Testis (tissue), 3 donors: Measurements from ENCODE around the gene CBX3. TPM values are rescaled to one million over a fixed set of nuclear protein-coding genes. Genes with fewer than 3 reads are reported as not detected.

Experiments
- DNase-seq: peaks from one replicate; pipeline ENCODE4 v3.0.0-alpha.2; 2019
- H3K27ac ChIP-seq, 2 donors: fragments of 200-600 bp; sonication (generic); one replicate each; pipeline ENCODE4 v1.5.1; 2019
- H3K27me3 ChIP-seq: fragments of 200-600 bp; sonication (generic); one replicate; pipeline ENCODE4 v1.5.1; 2019
- H3K36me3 ChIP-seq: fragments of 200-600 bp; sonication (generic); one replicate; pipeline ENCODE4 v1.5.1; 2017; ENCODE audit warnings: low read depth; ENCODE audit errors: missing control alignments
- H3K4me1 ChIP-seq: fragments of 200-600 bp; sonication (generic); one replicate; pipeline ENCODE4 v1.5.1; 2019
- H3K4me3 ChIP-seq, 2 donors: fragments of 200-600 bp; sonication (generic); one replicate each; pipeline ENCODE4 v1.5.1; 2017 to 2019
- H3K9me3 ChIP-seq: fragments of 200-600 bp; sonication (generic); one replicate; pipeline ENCODE4 v1.5.1; 2017
- POLR2A ChIP-seq: fragments of 450-650 bp; IDR thresholded peaks from one replicate; pipeline ENCODE4 v1.6.1; 2017; ENCODE audit warnings: antibody characterized with exemption, mild to moderate bottlenecking, moderate library complexity
- WGBS, 2 donors: methylation state at CpG; one replicate each; pipeline ENCODE4 v1.1.5; 2018; 5-methylcytosine and 5-hydroxymethylcytosine counted together
- intact Hi-C: fragments of 100-400 bp; cut with DNase I; formaldehyde crosslinking; loops from one replicate; pipeline ENCODE4 v1.15.1; 2023; ENCODE audit warnings: low total_unique reads
- polyA plus RNA-seq: library from polyadenylated mRNA; stranded (reverse); fragments of 350-450 nt; fragmentation: Illumina TruSeq; extraction: RNeasy Lipid Tissue Mini Kit (QIAGEN cat#74804); gene quantifications from one replicate; pipeline ENCODE4 v1.2.3, GENCODE V29; 2014; ENCODE audit warnings: low read depth, low replicate concordance; ENCODE audit not compliant: insufficient read depth
- total RNA-seq, 2 donors: library from RNA; depleted of rRNA; stranded (reverse); fragments of >200 nt; gene quantifications; one replicate each; pipeline ENCODE4 v1.2.3, GENCODE V29; 2016
- TF ChIP-seq, protein P1 (sequence below), 3 experiments: fragments of 450-650 bp in 2 of 3; fragments of 200-600 bp in 1 of 3; sonication (generic) in 1 of 3; IDR thresholded peaks; one replicate each; pipeline ENCODE4 v1.5.1; 2016 to 2019; ENCODE audit warnings: antibody characterized with exemption in 3 of 3, mild to moderate bottlenecking in 2 of 3, moderate library complexity in 1 of 3

CBX3 gene
- total and polyA plus RNA-seq, 3 donors from 2014 or later: 95.7 to 137 (median 116) TPM

DNA sequence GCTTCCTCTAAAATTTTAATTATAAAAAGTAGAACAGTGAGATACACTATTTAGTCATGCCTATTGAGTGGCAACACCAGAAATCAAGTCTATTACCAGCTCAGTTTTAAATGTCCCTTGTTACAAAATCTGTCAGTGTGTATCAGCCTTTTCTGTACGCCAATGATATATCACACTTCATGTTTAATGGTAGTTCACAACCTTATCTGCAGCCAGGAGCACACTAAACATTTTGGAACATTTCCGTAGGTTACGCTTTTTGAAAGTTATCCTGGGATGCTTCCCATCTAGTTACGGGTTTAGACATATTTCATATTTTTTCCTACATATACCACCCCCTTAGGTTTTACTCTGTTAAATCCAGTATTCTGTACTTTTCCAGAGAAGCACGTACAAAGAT, 6.4 kb upstream of the CBX3 start:
- TF ChIP-seq, protein P1, sequence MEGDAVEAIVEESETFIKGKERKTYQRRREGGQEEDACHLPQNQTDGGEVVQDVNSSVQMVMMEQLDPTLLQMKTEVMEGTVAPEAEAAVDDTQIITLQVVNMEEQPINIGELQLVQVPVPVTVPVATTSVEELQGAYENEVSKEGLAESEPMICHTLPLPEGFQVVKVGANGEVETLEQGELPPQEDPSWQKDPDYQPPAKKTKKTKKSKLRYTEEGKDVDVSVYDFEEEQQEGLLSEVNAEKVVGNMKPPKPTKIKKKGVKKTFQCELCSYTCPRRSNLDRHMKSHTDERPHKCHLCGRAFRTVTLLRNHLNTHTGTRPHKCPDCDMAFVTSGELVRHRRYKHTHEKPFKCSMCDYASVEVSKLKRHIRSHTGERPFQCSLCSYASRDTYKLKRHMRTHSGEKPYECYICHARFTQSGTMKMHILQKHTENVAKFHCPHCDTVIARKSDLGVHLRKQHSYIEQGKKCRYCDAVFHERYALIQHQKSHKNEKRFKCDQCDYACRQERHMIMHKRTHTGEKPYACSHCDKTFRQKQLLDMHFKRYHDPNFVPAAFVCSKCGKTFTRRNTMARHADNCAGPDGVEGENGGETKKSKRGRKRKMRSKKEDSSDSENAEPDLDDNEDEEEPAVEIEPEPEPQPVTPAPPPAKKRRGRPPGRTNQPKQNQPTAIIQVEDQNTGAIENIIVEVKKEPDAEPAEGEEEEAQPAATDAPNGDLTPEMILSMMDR (IDR thresholded peaks at IDR 0.05): no peak
- no peak for TF ChIP-seq POLR2A
- Histone ChIP-seq H3K27me3 (no peaks in the 10 kb centered on the region), H3K4me3 (no peak overlapping the region), H3K36me3 (no peaks in the 10 kb centered on the region), H3K9me3 (no peaks in the 10 kb centered on the region), H3K4me1 (peaks cover 20% of the 10 kb centered on the region), H3K27ac (no peak overlapping the region)
- intact Hi-C loops: no loop called here
- 68 to 74% methylated on average over 5 of the region's 5 CpGs for WGBS, 2 donors
- no peak for DNase-seq

DNA sequence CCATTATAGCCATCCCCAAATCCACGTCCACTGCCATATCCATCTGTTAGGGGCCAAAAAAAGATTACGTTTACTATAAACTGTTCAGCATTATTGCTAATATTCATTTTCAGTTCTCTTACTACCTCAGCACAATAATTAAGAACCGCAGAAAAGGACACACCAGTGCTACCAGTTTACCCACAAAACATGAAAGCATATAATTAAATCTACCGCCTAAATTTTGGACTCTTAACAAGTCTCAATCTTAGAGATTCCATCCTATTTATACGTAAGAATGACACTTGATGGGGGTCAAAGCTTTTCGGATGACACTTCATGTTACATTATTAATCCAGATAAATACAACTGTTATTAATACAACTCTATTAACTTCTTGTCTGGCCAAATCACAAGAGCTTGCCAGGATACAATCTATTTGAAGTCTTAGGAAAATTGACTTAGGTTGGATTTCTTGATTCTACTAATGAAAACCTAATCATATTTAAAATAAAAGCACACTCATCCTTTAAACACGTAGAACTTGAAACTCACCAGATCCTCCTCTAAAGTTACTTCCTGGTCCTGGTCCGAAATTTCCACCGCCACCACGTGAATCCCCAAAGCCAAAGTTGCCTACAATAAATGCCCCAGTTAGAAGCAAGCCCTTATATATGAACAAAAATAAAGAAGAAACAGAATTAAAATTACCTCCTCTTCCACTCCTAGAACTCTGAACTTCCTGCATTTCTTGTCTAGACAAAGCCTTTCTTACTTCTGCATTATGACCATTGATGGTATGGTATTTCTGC, 5.5 kb upstream of the CBX3 start:
- 58 to 61% methylated on average over 10 of the region's 10 CpGs for whole genome bisulfite sequencing, 2 donors
- H3K27ac ChIP-seq: peak overlapping the region in 1 of 2 donors; percentile 8
- no peaks in the 10 kb centered on the region for H3K27me3 ChIP-seq
- no peaks in the 10 kb centered on the region for H3K36me3 ChIP-seq
- H3K4me1 ChIP-seq: peaks cover 20% of the 10 kb centered on the region
- intact Hi-C loops: no loop called here
- no peaks in the 10 kb centered on the region for H3K9me3 ChIP-seq
- DNase-seq: no peak
- no peak overlapping the region for H3K4me3 ChIP-seq
- TF ChIP-seq POLR2A: no peak
- TF ChIP-seq, protein P1 (IDR thresholded peaks at IDR 0.05): no peak

DNA sequence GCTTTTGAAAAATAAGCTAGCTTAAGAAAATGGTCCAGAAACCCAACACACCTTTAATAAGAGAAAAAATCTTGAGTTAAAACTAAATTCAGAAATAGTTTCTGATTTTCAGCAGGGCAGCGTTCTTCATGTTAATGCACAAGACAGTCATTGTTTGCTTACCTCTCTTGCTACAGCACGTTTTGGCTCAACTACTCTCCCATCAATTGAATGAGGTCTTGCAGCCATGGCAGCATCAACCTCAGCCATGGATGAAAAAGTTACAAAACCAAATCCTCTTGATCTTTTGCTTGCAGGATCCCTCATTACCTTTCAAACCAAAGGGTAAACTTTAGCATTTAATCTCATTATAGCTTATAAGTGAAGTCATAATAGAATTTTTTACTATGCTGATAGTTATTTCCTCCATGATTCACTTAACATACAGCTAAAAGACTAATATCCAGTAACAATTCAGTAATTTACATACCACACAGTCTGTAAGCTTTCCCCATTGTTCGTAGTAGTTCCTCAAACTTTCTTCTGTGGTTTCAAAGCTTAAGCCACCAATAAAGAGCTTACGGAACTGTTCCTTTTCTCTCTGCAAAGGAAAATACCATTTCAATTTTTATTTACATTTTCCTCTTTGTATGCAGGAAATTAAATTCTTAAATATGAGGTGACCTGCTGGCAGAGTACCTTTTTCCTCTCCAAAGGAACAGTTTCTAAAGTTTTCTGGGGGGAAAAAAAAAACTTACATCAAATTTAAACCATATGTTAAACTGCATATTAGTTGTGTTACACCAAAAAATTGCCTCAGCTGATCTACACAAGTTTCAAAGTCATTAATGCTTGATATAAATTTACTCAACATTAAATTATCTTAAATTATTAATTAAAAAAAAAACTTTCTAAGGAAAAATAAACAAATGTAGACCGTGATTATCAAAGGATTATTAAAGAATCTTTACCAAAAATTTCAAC, 4.1 kb upstream of the CBX3 start:
- no peak for DNase-seq
- no peaks in the 10 kb centered on the region for H3K36me3 ChIP-seq
- no peaks in the 10 kb centered on the region for H3K27me3 ChIP-seq
- WGBS, 2 donors: 14 to 16% methylated on average over 5 of the region's 5 CpGs
- intact Hi-C loops: no loop called here
- no peaks in the 10 kb centered on the region for H3K9me3 ChIP-seq
- H3K27ac ChIP-seq: peak overlapping the region; percentile 100
- H3K4me3 ChIP-seq: peak overlapping the region; percentile 97 to 99
- no peak for TF ChIP-seq POLR2A
- TF ChIP-seq, protein P1 (IDR thresholded peaks at IDR 0.05): no peak
- peaks cover 20% of the 10 kb centered on the region for H3K4me1 ChIP-seq

DNA sequence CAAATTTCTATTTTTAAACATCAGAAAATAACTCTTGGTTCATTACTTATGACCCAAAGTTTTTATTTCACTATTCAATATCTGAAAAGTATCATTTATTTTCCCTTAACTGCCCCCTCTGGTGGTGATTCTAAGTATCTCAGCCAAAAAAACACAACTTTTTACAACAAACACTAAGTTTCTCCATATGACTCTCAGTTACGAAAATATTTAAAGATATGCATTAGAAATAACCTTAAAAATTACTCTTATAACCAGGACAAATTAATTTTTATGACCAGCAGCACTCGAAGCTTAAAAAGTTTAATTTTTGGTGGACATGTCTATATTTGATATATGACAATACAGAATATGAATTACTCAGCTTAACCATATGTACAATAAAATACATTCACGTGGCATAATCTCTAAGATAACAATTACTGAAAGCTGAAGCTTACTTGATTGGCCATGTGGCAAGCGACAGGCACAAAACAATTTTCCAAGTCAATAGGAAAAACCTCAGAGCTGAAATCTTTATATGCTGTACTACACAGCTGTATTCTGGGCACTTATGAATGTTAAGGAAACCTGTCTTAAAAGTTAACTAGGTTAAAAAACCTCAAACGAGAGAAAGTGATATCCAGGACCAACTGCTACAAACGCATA, 3.3 kb upstream of the CBX3 start:
- no peak for DNase-seq
- Histone ChIP-seq H3K4me3 (peak overlapping the region; percentile 97 to 99), H3K27me3 (no peaks in the 10 kb centered on the region), H3K9me3 (no peaks in the 10 kb centered on the region), H3K27ac (peak overlapping the region; percentile 100), H3K4me1 (peaks cover 19% of the 10 kb centered on the region), H3K36me3 (no peaks in the 10 kb centered on the region)
- TF ChIP-seq POLR2A: no peak
- TF ChIP-seq, protein P1 (IDR thresholded peaks at IDR 0.05): peak; percentile 53 to 87 (median 73)
- intact Hi-C loops: no loop called here
- WGBS, 2 donors: 0 to 1% methylated on average over 6 of the region's 6 CpGs
